ENCODE results near the gene IFIT1.

IFIT1 gene

DNA sequence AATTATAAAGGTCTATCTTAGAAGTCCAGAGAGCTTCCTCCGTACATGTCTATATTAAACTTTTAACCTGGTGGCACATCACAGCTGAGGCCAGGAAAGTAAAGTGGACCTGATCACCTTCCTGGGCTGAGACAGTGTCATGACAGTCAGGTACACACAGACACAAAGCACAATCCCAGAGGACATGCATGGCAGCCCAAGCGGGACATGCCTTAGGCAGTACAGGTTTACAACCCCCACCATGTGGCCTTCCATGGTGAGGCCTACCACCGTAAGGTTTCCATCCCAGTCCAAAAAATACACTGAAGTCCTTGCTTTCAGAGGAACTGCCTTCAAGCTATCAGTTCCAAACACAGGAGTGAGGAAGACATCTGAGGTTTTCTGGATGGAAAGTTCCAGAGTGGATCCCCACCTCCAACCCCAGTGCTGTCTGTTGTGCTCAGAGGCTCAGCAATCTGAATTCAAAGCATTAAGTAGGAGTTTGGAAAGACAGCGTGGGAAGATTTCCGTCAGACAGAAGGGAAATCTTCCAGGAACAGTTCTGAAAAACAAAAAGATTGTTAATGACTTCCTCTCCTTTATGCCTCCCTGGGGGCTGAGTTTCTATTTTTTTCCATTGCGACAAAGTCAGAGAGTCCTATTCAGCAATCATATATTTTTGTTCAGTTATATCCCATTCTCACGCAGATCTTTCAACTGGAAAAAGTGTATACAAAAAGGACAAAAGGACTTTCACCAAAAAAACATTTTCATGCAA is 44.5 kb upstream of the IFIT1 start:
- no peak for TF ChIP-seq TEAD4 (IDR thresholded peaks at IDR 0.05)
- no peak for TF ChIP-seq NFIC (IDR thresholded peaks at IDR 0.05)
- no peak for TF ChIP-seq FOXM1 (IDR thresholded peaks at IDR 0.05; ENCODE audit: borderline replicate concordance, low read depth)
- TF ChIP-seq TAF1 (IDR thresholded peaks at IDR 0.05; ENCODE audit: low read depth) = no peak
- no peak for TF ChIP-seq ZBTB7A (IDR thresholded peaks at IDR 0.05; ENCODE audit: low read depth)
- TF ChIP-seq EGR1 (IDR thresholded peaks at IDR 0.05) = no peak
- no peak for TF ChIP-seq TCF12 (IDR thresholded peaks at IDR 0.05; ENCODE audit: low read depth)
- TF ChIP-seq YY1 (IDR thresholded peaks at IDR 0.05; ENCODE audit: low read depth) = no peak
- TF ChIP-seq, protein P1, sequence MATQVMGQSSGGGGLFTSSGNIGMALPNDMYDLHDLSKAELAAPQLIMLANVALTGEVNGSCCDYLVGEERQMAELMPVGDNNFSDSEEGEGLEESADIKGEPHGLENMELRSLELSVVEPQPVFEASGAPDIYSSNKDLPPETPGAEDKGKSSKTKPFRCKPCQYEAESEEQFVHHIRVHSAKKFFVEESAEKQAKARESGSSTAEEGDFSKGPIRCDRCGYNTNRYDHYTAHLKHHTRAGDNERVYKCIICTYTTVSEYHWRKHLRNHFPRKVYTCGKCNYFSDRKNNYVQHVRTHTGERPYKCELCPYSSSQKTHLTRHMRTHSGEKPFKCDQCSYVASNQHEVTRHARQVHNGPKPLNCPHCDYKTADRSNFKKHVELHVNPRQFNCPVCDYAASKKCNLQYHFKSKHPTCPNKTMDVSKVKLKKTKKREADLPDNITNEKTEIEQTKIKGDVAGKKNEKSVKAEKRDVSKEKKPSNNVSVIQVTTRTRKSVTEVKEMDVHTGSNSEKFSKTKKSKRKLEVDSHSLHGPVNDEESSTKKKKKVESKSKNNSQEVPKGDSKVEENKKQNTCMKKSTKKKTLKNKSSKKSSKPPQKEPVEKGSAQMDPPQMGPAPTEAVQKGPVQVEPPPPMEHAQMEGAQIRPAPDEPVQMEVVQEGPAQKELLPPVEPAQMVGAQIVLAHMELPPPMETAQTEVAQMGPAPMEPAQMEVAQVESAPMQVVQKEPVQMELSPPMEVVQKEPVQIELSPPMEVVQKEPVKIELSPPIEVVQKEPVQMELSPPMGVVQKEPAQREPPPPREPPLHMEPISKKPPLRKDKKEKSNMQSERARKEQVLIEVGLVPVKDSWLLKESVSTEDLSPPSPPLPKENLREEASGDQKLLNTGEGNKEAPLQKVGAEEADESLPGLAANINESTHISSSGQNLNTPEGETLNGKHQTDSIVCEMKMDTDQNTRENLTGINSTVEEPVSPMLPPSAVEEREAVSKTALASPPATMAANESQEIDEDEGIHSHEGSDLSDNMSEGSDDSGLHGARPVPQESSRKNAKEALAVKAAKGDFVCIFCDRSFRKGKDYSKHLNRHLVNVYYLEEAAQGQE (IDR thresholded peaks at IDR 0.05; ENCODE audit: low read depth) = no peak
- no peak for TF ChIP-seq EP300 (IDR thresholded peaks at IDR 0.05; ENCODE audit: borderline replicate concordance)
- no peak for TF ChIP-seq CEBPB (IDR thresholded peaks at IDR 0.05)
- TF ChIP-seq, protein P2, sequence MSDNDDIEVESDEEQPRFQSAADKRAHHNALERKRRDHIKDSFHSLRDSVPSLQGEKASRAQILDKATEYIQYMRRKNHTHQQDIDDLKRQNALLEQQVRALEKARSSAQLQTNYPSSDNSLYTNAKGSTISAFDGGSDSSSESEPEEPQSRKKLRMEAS (IDR thresholded peaks at IDR 0.05) = no peak
- TF ChIP-seq, protein P3, sequence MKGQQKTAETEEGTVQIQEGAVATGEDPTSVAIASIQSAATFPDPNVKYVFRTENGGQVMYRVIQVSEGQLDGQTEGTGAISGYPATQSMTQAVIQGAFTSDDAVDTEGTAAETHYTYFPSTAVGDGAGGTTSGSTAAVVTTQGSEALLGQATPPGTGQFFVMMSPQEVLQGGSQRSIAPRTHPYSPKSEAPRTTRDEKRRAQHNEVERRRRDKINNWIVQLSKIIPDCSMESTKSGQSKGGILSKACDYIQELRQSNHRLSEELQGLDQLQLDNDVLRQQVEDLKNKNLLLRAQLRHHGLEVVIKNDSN (IDR thresholded peaks at IDR 0.05) = no peak
- TF ChIP-seq CREB1 (IDR thresholded peaks at IDR 0.05; ENCODE audit: low read depth) = no peak
- no peak for TF ChIP-seq RAD21 (IDR thresholded peaks at IDR 0.05; ENCODE audit: low read depth)

DNA sequence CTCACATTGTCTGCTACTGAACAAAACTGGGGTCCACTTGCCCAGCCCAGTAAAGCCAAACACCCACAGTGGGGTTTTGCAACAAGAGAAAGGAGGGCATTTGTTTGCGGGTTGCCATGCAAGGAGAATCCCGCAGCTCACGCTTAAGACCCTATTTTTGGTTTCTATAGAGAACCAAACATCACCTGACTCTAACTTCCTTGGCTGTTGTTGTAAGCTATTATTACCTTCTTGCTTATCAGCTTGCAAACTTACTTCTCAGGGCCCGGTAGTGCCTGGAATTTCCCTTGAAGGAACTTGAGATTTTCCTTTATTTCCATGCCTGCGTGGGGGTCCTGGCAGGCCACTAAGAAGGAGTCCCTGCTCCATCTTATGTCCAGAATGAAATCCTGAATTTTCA is 43.9 kb upstream of the IFIT1 start:
- TF ChIP-seq CEBPB (IDR thresholded peaks at IDR 0.05) = no peak
- TF ChIP-seq, protein P2 (IDR thresholded peaks at IDR 0.05) = no peak
- TF ChIP-seq TAF1 (IDR thresholded peaks at IDR 0.05; ENCODE audit: low read depth) = no peak
- TF ChIP-seq NFIC (IDR thresholded peaks at IDR 0.05) = no peak
- TF ChIP-seq RAD21 (IDR thresholded peaks at IDR 0.05; ENCODE audit: low read depth) = no peak
- no peak for TF ChIP-seq YY1 (IDR thresholded peaks at IDR 0.05; ENCODE audit: low read depth)
- no peak for TF ChIP-seq TCF12 (IDR thresholded peaks at IDR 0.05; ENCODE audit: low read depth)
- TF ChIP-seq, protein P1 (IDR thresholded peaks at IDR 0.05; ENCODE audit: low read depth) = no peak
- TF ChIP-seq TEAD4 (IDR thresholded peaks at IDR 0.05) = no peak

DNA sequence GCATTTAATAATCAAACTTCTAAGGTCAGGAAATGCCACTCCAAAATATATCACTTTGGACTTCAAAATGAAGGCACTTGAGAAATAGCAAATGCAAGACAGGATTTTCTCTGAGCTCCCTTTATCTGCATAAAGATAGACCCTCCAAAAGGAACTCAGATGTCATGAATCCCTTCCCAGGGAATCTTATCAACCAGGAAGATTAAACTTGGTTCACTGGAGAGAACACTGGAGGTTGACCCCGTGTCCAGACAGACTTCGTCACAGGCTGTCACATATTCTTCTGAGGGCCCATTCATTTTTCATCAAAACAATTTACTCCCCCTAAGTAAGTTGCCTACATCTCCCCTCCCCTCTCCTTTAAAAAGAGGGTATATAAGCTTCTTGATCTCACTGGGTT is 43.4 kb upstream of the IFIT1 start:
- no peak for TF ChIP-seq FOXM1 (IDR thresholded peaks at IDR 0.05; ENCODE audit: borderline replicate concordance, low read depth)
- no peak for TF ChIP-seq EP300 (IDR thresholded peaks at IDR 0.05; ENCODE audit: borderline replicate concordance)
- TF ChIP-seq, protein P3 (IDR thresholded peaks at IDR 0.05) = no peak
- TF ChIP-seq TEAD4 (IDR thresholded peaks at IDR 0.05) = no peak
- no peak for TF ChIP-seq ZBTB7A (IDR thresholded peaks at IDR 0.05; ENCODE audit: low read depth)
- TF ChIP-seq TAF1 (IDR thresholded peaks at IDR 0.05; ENCODE audit: low read depth) = no peak
- no peak for TF ChIP-seq TCF12 (IDR thresholded peaks at IDR 0.05; ENCODE audit: low read depth)
- TF ChIP-seq, protein P1 (IDR thresholded peaks at IDR 0.05; ENCODE audit: low read depth) = no peak
- no peak for TF ChIP-seq EGR1 (IDR thresholded peaks at IDR 0.05)
- TF ChIP-seq, protein P2 (IDR thresholded peaks at IDR 0.05) = no peak
- no peak for TF ChIP-seq NFIC (IDR thresholded peaks at IDR 0.05)
- TF ChIP-seq YY1 (IDR thresholded peaks at IDR 0.05; ENCODE audit: low read depth) = no peak
- TF ChIP-seq CREB1 (IDR thresholded peaks at IDR 0.05; ENCODE audit: low read depth) = no peak
- TF ChIP-seq CEBPB (IDR thresholded peaks at IDR 0.05) = no peak
- TF ChIP-seq RAD21 (IDR thresholded peaks at IDR 0.05; ENCODE audit: low read depth) = no peak
